Measurements from ENCODE around the gene LRRC3C.

The LRRC3C gene

GRCh38 chr17:39923836-39924690 is 3.5 kb upstream of the LRRC3C start:
- Histone ChIP-seq H3K9ac (ENCODE audit: low read depth in 1 of 2, low read length in 2 of 2) (peak overlapping the region; percentile 10 to 95), H3K27me3 (ENCODE audit: control insufficient read depth in 1 of 2, insufficient read depth in 2 of 2, low read length in 2 of 2) (no peaks in the 10 kb centered on the region), H3K4me1 (ENCODE audit: control insufficient read depth in 1 of 2, insufficient read depth in 2 of 2, low read length in 2 of 2) (peaks cover 60 to 61% of the 10 kb centered on the region in 2 donors)

GRCh38 chr17:39924691-39925055 is 2.9 kb upstream of the LRRC3C start:
- peaks cover 25 to 41% of the 10 kb centered on the region in 2 donors for H3K36me3 ChIP-seq (ENCODE audit: control insufficient read depth in 1 of 2, insufficient read depth in 2 of 2, low read length in 2 of 2)
- no peak overlapping the region for H3K27ac ChIP-seq (ENCODE audit: low read depth, low read length)
- H3K9ac ChIP-seq (ENCODE audit: low read depth in 1 of 2, low read length in 2 of 2): peak overlapping the region; percentile 10 to 95
- H3K27me3 ChIP-seq (ENCODE audit: control insufficient read depth in 1 of 2, insufficient read depth in 2 of 2, low read length in 2 of 2): no peaks in the 10 kb centered on the region
- H3K4me1 ChIP-seq (ENCODE audit: control insufficient read depth in 1 of 2, insufficient read depth in 2 of 2, low read length in 2 of 2): peaks cover 61 to 62% of the 10 kb centered on the region in 2 donors
- H3K4me3 ChIP-seq (ENCODE audit: low read depth in 1 of 2, low read length in 2 of 2): no peak overlapping the region
- no peaks in the 10 kb centered on the region for H3K9me3 ChIP-seq (ENCODE audit: control insufficient read depth in 1 of 2, low read length in 2 of 2)

More at GRCh38 chr17:39923836-39924690, 3.5 kb upstream of the LRRC3C start:
- Histone ChIP-seq H3K27ac (ENCODE audit: low read depth, low read length) (no peak overlapping the region), H3K9me3 (ENCODE audit: control insufficient read depth in 1 of 2, low read length in 2 of 2) (no peaks in the 10 kb centered on the region), H3K36me3 (ENCODE audit: control insufficient read depth in 1 of 2, insufficient read depth in 2 of 2, low read length in 2 of 2) (peaks cover 25 to 44% of the 10 kb centered on the region in 2 donors), H3K4me3 (ENCODE audit: low read depth in 1 of 2, low read length in 2 of 2) (peak overlapping the region in 1 of 2 donors; percentile 9)

- Histone ChIP-seq H3K4me3 (ENCODE audit: low read depth in 1 of 2, low read length in 2 of 2) (peak overlapping the region; percentile 77 to 84), H3K27me3 (ENCODE audit: control insufficient read depth in 1 of 2, insufficient read depth in 2 of 2, low read length in 2 of 2) (no peaks in the 10 kb centered on the region), H3K4me1 (ENCODE audit: control insufficient read depth in 1 of 2, insufficient read depth in 2 of 2, low read length in 2 of 2) (peaks cover 54 to 55% of the 10 kb centered on the region in 2 donors), H3K9me3 (ENCODE audit: control insufficient read depth in 1 of 2, low read length in 2 of 2) (no peaks in the 10 kb centered on the region), H3K36me3 (ENCODE audit: control insufficient read depth in 1 of 2, insufficient read depth in 2 of 2, low read length in 2 of 2) (peaks cover 25 to 35% of the 10 kb centered on the region in 2 donors), H3K27ac (ENCODE audit: low read depth, low read length) (no peak overlapping the region), H3K9ac (ENCODE audit: low read depth in 1 of 2, low read length in 2 of 2) (peak overlapping the region; percentile 82 to 95)
Measured at GRCh38 chr17:39925282-39926134, 2.0 kb upstream of the LRRC3C start.

GRCh38 chr17:39926135-39926587 is 1.4 kb upstream of the LRRC3C start:
- Histone ChIP-seq H3K4me3 (ENCODE audit: low read depth in 1 of 2, low read length in 2 of 2) (peak overlapping the region; percentile 77 to 84), H3K27me3 (ENCODE audit: control insufficient read depth in 1 of 2, insufficient read depth in 2 of 2, low read length in 2 of 2) (no peaks in the 10 kb centered on the region), H3K9me3 (ENCODE audit: control insufficient read depth in 1 of 2, low read length in 2 of 2) (no peaks in the 10 kb centered on the region), H3K36me3 (ENCODE audit: control insufficient read depth in 1 of 2, insufficient read depth in 2 of 2, low read length in 2 of 2) (peaks cover 25 to 31% of the 10 kb centered on the region in 2 donors), H3K27ac (ENCODE audit: low read depth, low read length) (no peak overlapping the region), H3K4me1 (ENCODE audit: control insufficient read depth in 1 of 2, insufficient read depth in 2 of 2, low read length in 2 of 2) (peaks cover 50 to 52% of the 10 kb centered on the region in 2 donors), H3K9ac (ENCODE audit: low read depth in 1 of 2, low read length in 2 of 2) (peak overlapping the region; percentile 82 to 95)

- Histone ChIP-seq H3K27me3 (ENCODE audit: control insufficient read depth in 1 of 2, insufficient read depth in 2 of 2, low read length in 2 of 2) (no peaks in the 10 kb centered on the region), H3K4me1 (ENCODE audit: control insufficient read depth in 1 of 2, insufficient read depth in 2 of 2, low read length in 2 of 2) (peaks cover 47% of the 10 kb centered on the region in 2 donors), H3K36me3 (ENCODE audit: control insufficient read depth in 1 of 2, insufficient read depth in 2 of 2, low read length in 2 of 2) (peaks cover 25 to 26% of the 10 kb centered on the region in 2 donors), H3K27ac (ENCODE audit: low read depth, low read length) (peak overlapping the region; percentile 87), H3K4me3 (ENCODE audit: low read depth in 1 of 2, low read length in 2 of 2) (peak overlapping the region; percentile 77 to 84), H3K9me3 (ENCODE audit: control insufficient read depth in 1 of 2, low read length in 2 of 2) (no peaks in the 10 kb centered on the region), H3K9ac (ENCODE audit: low read depth in 1 of 2, low read length in 2 of 2) (peak overlapping the region; percentile 82 to 95)
Measured at GRCh38 chr17:39926588-39927100, 888 bp upstream of the LRRC3C start.

GRCh38 chr17:39927929-39928857 is 661 bp downstream of the LRRC3C start:
- Histone ChIP-seq H3K9ac (ENCODE audit: low read depth in 1 of 2, low read length in 2 of 2) (peak overlapping the region; percentile 81 to 95), H3K9me3 (ENCODE audit: control insufficient read depth in 1 of 2, low read length in 2 of 2) (no peaks in the 10 kb centered on the region), H3K4me3 (ENCODE audit: low read depth in 1 of 2, low read length in 2 of 2) (peak overlapping the region; percentile 77 to 84), H3K4me1 (ENCODE audit: control insufficient read depth in 1 of 2, insufficient read depth in 2 of 2, low read length in 2 of 2) (peaks cover 44% of the 10 kb centered on the region in 2 donors), H3K36me3 (ENCODE audit: control insufficient read depth in 1 of 2, insufficient read depth in 2 of 2, low read length in 2 of 2) (peaks cover 11% of the 10 kb centered on the region in 2 donors), H3K27me3 (ENCODE audit: control insufficient read depth in 1 of 2, insufficient read depth in 2 of 2, low read length in 2 of 2) (no peaks in the 10 kb centered on the region), H3K27ac (ENCODE audit: low read depth, low read length) (peak overlapping the region; percentile 86)

- peak overlapping the region; percentile 81 to 95 for H3K9ac ChIP-seq (ENCODE audit: low read depth in 1 of 2, low read length in 2 of 2)
- no peaks in the 10 kb centered on the region for H3K9me3 ChIP-seq (ENCODE audit: control insufficient read depth in 1 of 2, low read length in 2 of 2)
- no peaks in the 10 kb centered on the region for H3K27me3 ChIP-seq (ENCODE audit: control insufficient read depth in 1 of 2, insufficient read depth in 2 of 2, low read length in 2 of 2)
- peak overlapping the region; percentile 86 for H3K27ac ChIP-seq (ENCODE audit: low read depth, low read length)
- peaks cover 39 to 40% of the 10 kb centered on the region in 2 donors for H3K4me1 ChIP-seq (ENCODE audit: control insufficient read depth in 1 of 2, insufficient read depth in 2 of 2, low read length in 2 of 2)
- peak overlapping the region; percentile 77 to 84 for H3K4me3 ChIP-seq (ENCODE audit: low read depth in 1 of 2, low read length in 2 of 2)
- peaks cover 2% of the 10 kb centered on the region in 2 donors for H3K36me3 ChIP-seq (ENCODE audit: control insufficient read depth in 1 of 2, insufficient read depth in 2 of 2, low read length in 2 of 2)
Measured at GRCh38 chr17:39928858-39929645, 1.5 kb downstream of the LRRC3C start.

GRCh38 chr17:39929646-39930407 is 2.3 kb downstream of the LRRC3C start:
- Histone ChIP-seq H3K4me3 (ENCODE audit: low read depth in 1 of 2, low read length in 2 of 2) (no peak overlapping the region), H3K9me3 (ENCODE audit: control insufficient read depth in 1 of 2, low read length in 2 of 2) (no peaks in the 10 kb centered on the region), H3K9ac (ENCODE audit: low read depth in 1 of 2, low read length in 2 of 2) (peak overlapping the region in 1 of 2 donors; percentile 3), H3K36me3 (ENCODE audit: control insufficient read depth in 1 of 2, insufficient read depth in 2 of 2, low read length in 2 of 2) (no peaks in the 10 kb centered on the region), H3K27me3 (ENCODE audit: control insufficient read depth in 1 of 2, insufficient read depth in 2 of 2, low read length in 2 of 2) (no peaks in the 10 kb centered on the region), H3K4me1 (ENCODE audit: control insufficient read depth in 1 of 2, insufficient read depth in 2 of 2, low read length in 2 of 2) (peaks cover 32% of the 10 kb centered on the region in 2 donors), H3K27ac (ENCODE audit: low read depth, low read length) (no peak overlapping the region)
